Neutrophil (primary cell): ENCODE results near the gene PTOV1.
A peak's percentile ranks its signal among the peaks of the same experiment; 100 is the strongest.

ENCODE experiments used
- H3K27ac ChIP-seq: fragments of 200-600 bp; sonication (generic); 2 replicates; pipeline ENCODE4 v1.5.1; 2016; ENCODE audit warnings: mild to moderate bottlenecking, moderate library complexity
- H3K27me3 ChIP-seq: fragments of 200-600 bp; sonication (generic); 2 replicates; pipeline ENCODE4 v1.6.0; 2016; ENCODE audit warnings: mild to moderate bottlenecking
- H3K36me3 ChIP-seq: fragments of 200-600 bp; sonication (generic); 2 replicates; pipeline ENCODE4 v1.5.1; 2017
- H3K4me1 ChIP-seq, 2 experiments: fragments of 200-600 bp in 1 of 2; sonication (generic) in 1 of 2; 1 replicate in 1 of 2; 2 replicates in 1 of 2; pipeline versions ENCODE4 v1.5.1 to v1.6.1; 2013 to 2016; ENCODE audit warnings: low read depth in 1 of 2, low read length in 1 of 2, mild to moderate bottlenecking in 1 of 2, moderate library complexity in 1 of 2; ENCODE audit not compliant: control insufficient read depth in 1 of 2, insufficient read depth in 1 of 2
- H3K4me3 ChIP-seq, 2 experiments: fragments of 200-600 bp in 1 of 2; sonication (generic) in 1 of 2; 1 replicate in 1 of 2; 2 replicates in 1 of 2; pipeline ENCODE4 v1.5.1; 2013 to 2016; ENCODE audit warnings: low read depth in 1 of 2, low read length in 1 of 2, mild to moderate bottlenecking in 1 of 2, moderate library complexity in 1 of 2
- H3K9me3 ChIP-seq: fragments of 200-600 bp; sonication (generic); 2 replicates; pipeline ENCODE4 v1.5.1; 2016
- CTCF ChIP-seq: fragments of 200-600 bp; sonication (generic); IDR thresholded peaks from 2 replicates; pipeline ENCODE4 v1.5.1; 2016; ENCODE audit warnings: antibody characterized with exemption

The PTOV1 gene

GRCh38 chr19:49850487-49851342 is at the start of gene PTOV1:
PTOV1 (plus strand) TSS chr19:49851159.
- Histone ChIP-seq H3K9me3 (no peaks in the 10 kb centered on the region), H3K27ac (peak within 1 kb of the TSS; percentile 98), H3K36me3 (peaks cover 8% of the 10 kb centered on the region), H3K27me3 (peaks cover 20% of the 10 kb centered on the region), H3K4me3 (peak within 1 kb of the TSS; percentile 99 to 100), H3K4me1 (peaks cover 38 to 41% of the 10 kb centered on the region in 2 experiments)
- no peak for TF ChIP-seq CTCF

- H3K36me3 ChIP-seq, result peaks cover 100% of the 10 kb centered on the region
- H3K9me3 ChIP-seq, result no peaks in the 10 kb centered on the region
- no peak overlapping the region for H3K4me3 ChIP-seq
- H3K27ac ChIP-seq, result no peak overlapping the region
- H3K27me3 ChIP-seq, result no peaks in the 10 kb centered on the region
- no peak for TF ChIP-seq CTCF
- H3K4me1 ChIP-seq, result no peaks in the 10 kb centered on the region
These were observed 49.5 kb upstream of the PTOV1 start for GRCh38 chr19:49801401-49801888.

GRCh38 chr19:49801966-49802661 is 48.8 kb upstream of the PTOV1 start:
- Histone ChIP-seq H3K4me3 (no peak overlapping the region), H3K27me3 (no peaks in the 10 kb centered on the region), H3K27ac (no peak overlapping the region), H3K9me3 (no peaks in the 10 kb centered on the region), H3K36me3 (peaks cover 100% of the 10 kb centered on the region), H3K4me1 (peaks cover 2% of the 10 kb centered on the region in 2 experiments)
- TF ChIP-seq CTCF, result no peak

- H3K9me3 ChIP-seq, result no peaks in the 10 kb centered on the region
- no peak overlapping the region for H3K27ac ChIP-seq
- TF ChIP-seq CTCF, result no peak
- peaks cover 9 to 11% of the 10 kb centered on the region in 2 experiments for H3K4me1 ChIP-seq
- no peak overlapping the region for H3K4me3 ChIP-seq
- no peaks in the 10 kb centered on the region for H3K27me3 ChIP-seq
- peaks cover 94% of the 10 kb centered on the region for H3K36me3 ChIP-seq
These were observed 48.0 kb upstream of the PTOV1 start for GRCh38 chr19:49802836-49803528.

- no peak overlapping the region for H3K4me3 ChIP-seq
- TF ChIP-seq CTCF, result no peak
- H3K4me1 ChIP-seq, result peaks cover 14 to 16% of the 10 kb centered on the region in 2 experiments
- H3K36me3 ChIP-seq, result peaks cover 89% of the 10 kb centered on the region
- H3K27me3 ChIP-seq, result no peaks in the 10 kb centered on the region
- H3K9me3 ChIP-seq, result no peaks in the 10 kb centered on the region
- no peak overlapping the region for H3K27ac ChIP-seq
These were observed 47.5 kb upstream of the PTOV1 start for GRCh38 chr19:49803529-49803856.
